Hepatocyte (in vitro differentiated cells): Measurements from ENCODE around the gene HTR1E.

Experiments
- CTCF ChIP-seq: fragments of 200-600 bp; sonication (generic); IDR thresholded peaks from 2 replicates; pipeline ENCODE4 v1.5.1; 2016; ENCODE audit warnings: antibody characterized with exemption, mild to moderate bottlenecking; ENCODE audit not compliant: poor library complexity
- EZH2phosphoT487 ChIP-seq: fragments of 200-600 bp; sonication (generic); IDR thresholded peaks from one replicate; pipeline ENCODE4 v1.6.1; 2018; ENCODE audit warnings: antibody characterized with exemption, mild to moderate bottlenecking, low read depth, moderate library complexity; ENCODE audit not compliant: unreplicated experiment, severe bottlenecking

GRCh38 chr6:86949771-86950170, 12.4 kb downstream of the HTR1E start:
- no peak for TF ChIP-seq CTCF
- no peak for TF ChIP-seq EZH2phosphoT487
